ENCODE measurements around the gene ATXN7L3.

ATXN7L3 gene

GRCh38 chr17:44236444-44236991 lies 36.8 kb upstream of the ATXN7L3 start:
- no peak overlapping the region for H4K8ac ChIP-seq (ENCODE audit: low read depth, low read length)
- no peaks in the 10 kb centered on the region for H3K27me3 ChIP-seq (ENCODE audit: insufficient read depth, low read length, poor library complexity)
- H2BK5ac ChIP-seq (ENCODE audit: low read length) = no peak overlapping the region
- no peak overlapping the region for H3K4ac ChIP-seq (ENCODE audit: low read depth, low read length)
- H4K5ac ChIP-seq (ENCODE audit: low read length) = no peak overlapping the region
- H3K56ac ChIP-seq (ENCODE audit: low read length) = no peak overlapping the region
- no peaks in the 10 kb centered on the region for H3K79me1 ChIP-seq (ENCODE audit: low read length)
- no peak overlapping the region for H3K9ac ChIP-seq (ENCODE audit: low read length)
- no peak overlapping the region for H3K18ac ChIP-seq (ENCODE audit: low read length)
- no peak overlapping the region for H3K4me3 ChIP-seq (ENCODE audit: low read length)
- no peak overlapping the region for H2AK5ac ChIP-seq (ENCODE audit: low read length)
- no peak overlapping the region for H3K27ac ChIP-seq (ENCODE audit: low read depth, low read length)
- WGBS (ENCODE audit: extremely low coverage, insufficient coverage, low lambda C conversion rate) = no CpG with 5 or more reads among the region's 5 CpGs
- no peaks in the 10 kb centered on the region for H3K4me1 ChIP-seq (ENCODE audit: control insufficient read depth, low read depth, low read length)
- no peak overlapping the region for H2BK15ac ChIP-seq (replicated peaks; ENCODE audit: low read depth)
- H3K4me2 ChIP-seq (ENCODE audit: low read length) = no peak overlapping the region
- H3K79me2 ChIP-seq (ENCODE audit: control insufficient read depth, insufficient read depth, low read length) = no peaks in the 10 kb centered on the region
- no peak for DNase-seq
- H3K23ac ChIP-seq (ENCODE audit: low read length) = no peak overlapping the region
- no peak overlapping the region for H2BK120ac ChIP-seq (ENCODE audit: low read depth, low read length)
- no peaks in the 10 kb centered on the region for H3K36me3 ChIP-seq (ENCODE audit: control insufficient read depth, insufficient read depth, low read length)

GRCh38 chr17:44235583-44235936 lies 35.9 kb upstream of the ATXN7L3 start:
- Histone ChIP-seq H3K4ac (ENCODE audit: low read depth, low read length) (no peak overlapping the region), H3K56ac (ENCODE audit: low read length) (no peak overlapping the region), H3K27ac (ENCODE audit: low read depth, low read length) (no peak overlapping the region), H3K79me1 (ENCODE audit: low read length) (no peaks in the 10 kb centered on the region), H4K5ac (ENCODE audit: low read length) (no peak overlapping the region), H3K27me3 (ENCODE audit: insufficient read depth, low read length, poor library complexity) (no peaks in the 10 kb centered on the region), H2BK120ac (ENCODE audit: low read depth, low read length) (no peak overlapping the region), H3K4me2 (ENCODE audit: low read length) (no peak overlapping the region), H3K4me3 (ENCODE audit: low read length) (no peak overlapping the region), H3K23ac (ENCODE audit: low read length) (no peak overlapping the region), H3K79me2 (ENCODE audit: control insufficient read depth, insufficient read depth, low read length) (no peaks in the 10 kb centered on the region), H2BK15ac (replicated peaks; ENCODE audit: low read depth) (no peak overlapping the region), H4K8ac (ENCODE audit: low read depth, low read length) (no peak overlapping the region), H3K4me1 (ENCODE audit: control insufficient read depth, low read depth, low read length) (no peaks in the 10 kb centered on the region), H2BK5ac (ENCODE audit: low read length) (no peak overlapping the region), H3K18ac (ENCODE audit: low read length) (no peak overlapping the region), H3K9ac (ENCODE audit: low read length) (no peak overlapping the region), H3K36me3 (ENCODE audit: control insufficient read depth, insufficient read depth, low read length) (no peaks in the 10 kb centered on the region), H2AK5ac (ENCODE audit: low read length) (no peak overlapping the region)
- no CpG with 5 or more reads among the region's 5 CpGs for WGBS (ENCODE audit: extremely low coverage, insufficient coverage, low lambda C conversion rate)
- no peak for DNase-seq

- no peak overlapping the region for H3K56ac ChIP-seq (ENCODE audit: low read length)
- H2BK15ac ChIP-seq (replicated peaks; ENCODE audit: low read depth) = no peak overlapping the region
- H2BK5ac ChIP-seq (ENCODE audit: low read length) = no peak overlapping the region
These were observed 33.9 kb upstream of the ATXN7L3 start for GRCh38 chr17:44233582-44233981.

GRCh38 chr17:44232061-44232460 lies 32.4 kb upstream of the ATXN7L3 start:
- H2BK5ac ChIP-seq (ENCODE audit: low read length) = no peak overlapping the region
- H4K5ac ChIP-seq (ENCODE audit: low read length) = no peak overlapping the region
- H3K36me3 ChIP-seq (ENCODE audit: control insufficient read depth, insufficient read depth, low read length) = no peaks in the 10 kb centered on the region
- H2BK120ac ChIP-seq (ENCODE audit: low read depth, low read length) = no peak overlapping the region
- no peak overlapping the region for H3K18ac ChIP-seq (ENCODE audit: low read length)
- no peak overlapping the region for H3K4me3 ChIP-seq (ENCODE audit: low read length)
- no peaks in the 10 kb centered on the region for H3K27me3 ChIP-seq (ENCODE audit: insufficient read depth, low read length, poor library complexity)
- H3K27ac ChIP-seq (ENCODE audit: low read depth, low read length) = no peak overlapping the region
- no peak overlapping the region for H3K9ac ChIP-seq (ENCODE audit: low read length)
- H3K56ac ChIP-seq (ENCODE audit: low read length) = no peak overlapping the region
- no peak overlapping the region for H2AK5ac ChIP-seq (ENCODE audit: low read length)
- H3K23ac ChIP-seq (ENCODE audit: low read length) = no peak overlapping the region
- H3K79me2 ChIP-seq (ENCODE audit: control insufficient read depth, insufficient read depth, low read length) = no peaks in the 10 kb centered on the region
- DNase-seq = no peak
- no peak overlapping the region for H4K8ac ChIP-seq (ENCODE audit: low read depth, low read length)
- H2BK15ac ChIP-seq (replicated peaks; ENCODE audit: low read depth) = no peak overlapping the region
- no peaks in the 10 kb centered on the region for H3K79me1 ChIP-seq (ENCODE audit: low read length)
- WGBS (ENCODE audit: extremely low coverage, insufficient coverage, low lambda C conversion rate) = no CpG with 5 or more reads among the region's 7 CpGs
- no peak overlapping the region for H3K4me2 ChIP-seq (ENCODE audit: low read length)
- H3K4me1 ChIP-seq (ENCODE audit: control insufficient read depth, low read depth, low read length) = no peaks in the 10 kb centered on the region
- no peak overlapping the region for H3K4ac ChIP-seq (ENCODE audit: low read depth, low read length)

More at GRCh38 chr17:44233582-44233981, 33.9 kb upstream of the ATXN7L3 start:
- Histone ChIP-seq H3K23ac (ENCODE audit: low read length) (no peak overlapping the region), H3K4ac (ENCODE audit: low read depth, low read length) (no peak overlapping the region), H3K27ac (ENCODE audit: low read depth, low read length) (no peak overlapping the region), H4K5ac (ENCODE audit: low read length) (no peak overlapping the region), H3K4me1 (ENCODE audit: control insufficient read depth, low read depth, low read length) (no peaks in the 10 kb centered on the region), H3K9ac (ENCODE audit: low read length) (no peak overlapping the region), H3K18ac (ENCODE audit: low read length) (no peak overlapping the region), H2BK120ac (ENCODE audit: low read depth, low read length) (no peak overlapping the region), H3K36me3 (ENCODE audit: control insufficient read depth, insufficient read depth, low read length) (no peaks in the 10 kb centered on the region), H3K4me3 (ENCODE audit: low read length) (no peak overlapping the region), H3K27me3 (ENCODE audit: insufficient read depth, low read length, poor library complexity) (no peaks in the 10 kb centered on the region), H3K79me1 (ENCODE audit: low read length) (no peaks in the 10 kb centered on the region), H4K8ac (ENCODE audit: low read depth, low read length) (no peak overlapping the region), H3K4me2 (ENCODE audit: low read length) (no peak overlapping the region), H3K79me2 (ENCODE audit: control insufficient read depth, insufficient read depth, low read length) (no peaks in the 10 kb centered on the region), H2AK5ac (ENCODE audit: low read length) (no peak overlapping the region)
- WGBS (ENCODE audit: extremely low coverage, insufficient coverage, low lambda C conversion rate) = no CpG with 5 or more reads among the region's 5 CpGs
- no peak for DNase-seq

- no peak overlapping the region for H3K56ac ChIP-seq (ENCODE audit: low read length)
- no peak overlapping the region for H3K4ac ChIP-seq (ENCODE audit: low read depth, low read length)
- H4K5ac ChIP-seq (ENCODE audit: low read length) = no peak overlapping the region
- no peaks in the 10 kb centered on the region for H3K79me1 ChIP-seq (ENCODE audit: low read length)
- no peaks in the 10 kb centered on the region for H3K36me3 ChIP-seq (ENCODE audit: control insufficient read depth, insufficient read depth, low read length)
- no peak overlapping the region for H3K4me3 ChIP-seq (ENCODE audit: low read length)
- H2AK5ac ChIP-seq (ENCODE audit: low read length) = no peak overlapping the region
- WGBS (ENCODE audit: extremely low coverage, insufficient coverage, low lambda C conversion rate) = no CpG with 5 or more reads among the region's 9 CpGs
- no peak overlapping the region for H2BK15ac ChIP-seq (replicated peaks; ENCODE audit: low read depth)
- no peak overlapping the region for H3K4me2 ChIP-seq (ENCODE audit: low read length)
- no peak for DNase-seq
- no peaks in the 10 kb centered on the region for H3K79me2 ChIP-seq (ENCODE audit: control insufficient read depth, insufficient read depth, low read length)
- no peak overlapping the region for H2BK120ac ChIP-seq (ENCODE audit: low read depth, low read length)
- H3K18ac ChIP-seq (ENCODE audit: low read length) = no peak overlapping the region
- no peaks in the 10 kb centered on the region for H3K27me3 ChIP-seq (ENCODE audit: insufficient read depth, low read length, poor library complexity)
- no peak overlapping the region for H3K9ac ChIP-seq (ENCODE audit: low read length)
- no peaks in the 10 kb centered on the region for H3K4me1 ChIP-seq (ENCODE audit: control insufficient read depth, low read depth, low read length)
- no peak overlapping the region for H2BK5ac ChIP-seq (ENCODE audit: low read length)
- no peak overlapping the region for H3K27ac ChIP-seq (ENCODE audit: low read depth, low read length)
- H3K23ac ChIP-seq (ENCODE audit: low read length) = no peak overlapping the region
- H4K8ac ChIP-seq (ENCODE audit: low read depth, low read length) = no peak overlapping the region
These were observed 30.5 kb upstream of the ATXN7L3 start for GRCh38 chr17:44230140-44230539.

GRCh38 chr17:44229090-44229489 lies 29.4 kb upstream of the ATXN7L3 start:
- Histone ChIP-seq H3K4me3 (ENCODE audit: low read length) (no peak overlapping the region), H3K79me1 (ENCODE audit: low read length) (no peaks in the 10 kb centered on the region), H2BK5ac (ENCODE audit: low read length) (no peak overlapping the region), H3K9ac (ENCODE audit: low read length) (no peak overlapping the region), H3K23ac (ENCODE audit: low read length) (no peak overlapping the region), H3K27me3 (ENCODE audit: insufficient read depth, low read length, poor library complexity) (no peaks in the 10 kb centered on the region), H3K36me3 (ENCODE audit: control insufficient read depth, insufficient read depth, low read length) (no peaks in the 10 kb centered on the region), H3K4me2 (ENCODE audit: low read length) (no peak overlapping the region), H4K5ac (ENCODE audit: low read length) (no peak overlapping the region), H4K8ac (ENCODE audit: low read depth, low read length) (no peak overlapping the region), H3K4me1 (ENCODE audit: control insufficient read depth, low read depth, low read length) (no peaks in the 10 kb centered on the region), H3K4ac (ENCODE audit: low read depth, low read length) (no peak overlapping the region), H2AK5ac (ENCODE audit: low read length) (no peak overlapping the region), H2BK120ac (ENCODE audit: low read depth, low read length) (no peak overlapping the region), H3K18ac (ENCODE audit: low read length) (no peak overlapping the region), H3K27ac (ENCODE audit: low read depth, low read length) (no peak overlapping the region), H2BK15ac (replicated peaks; ENCODE audit: low read depth) (no peak overlapping the region), H3K79me2 (ENCODE audit: control insufficient read depth, insufficient read depth, low read length) (no peaks in the 10 kb centered on the region), H3K56ac (ENCODE audit: low read length) (no peak overlapping the region)
- no CpG with 5 or more reads among the region's 6 CpGs for WGBS (ENCODE audit: extremely low coverage, insufficient coverage, low lambda C conversion rate)
- no peak for DNase-seq
